Activated CD8-positive, alpha-beta memory T cell treated with anti-CD3 and anti-CD28 coated beads, Interleukin-2, amount 50 U/mL, for 24 hours (primary cell): ENCODE measurements around the gene MEIS1.
"Not testable (repeated sequence)": the region's sequence is repeated elsewhere in the genome, so short reads cannot be mapped to it uniquely, and the experiment has no call there.

Experiments
- DNase-seq: peaks from one replicate; pipeline ENCODE4 v3.0.0-alpha.2; 2020; ENCODE audit errors: extremely low read depth

MEIS1 gene

GRCh38 chr2:66467718-66468117 lies 32.8 kb downstream of the MEIS1 start:
- DNase-seq, result no peak

- DNase-seq, result no peak
These were observed 34.4 kb downstream of the MEIS1 start for GRCh38 chr2:66469214-66469902.

GRCh38 chr2:66470199-66470598 lies 35.3 kb downstream of the MEIS1 start:
- no peak for DNase-seq

GRCh38 chr2:66472225-66472843 lies 37.4 kb downstream of the MEIS1 start:
- DNase-seq, result no peak

GRCh38 chr2:66477135-66477842 lies 42.4 kb downstream of the MEIS1 start:
- DNase-seq, result no peak

- DNase-seq, result no peak
These were observed 43.4 kb downstream of the MEIS1 start for GRCh38 chr2:66478299-66478698.

- DNase-seq, result no peak
These were observed 43.9 kb downstream of the MEIS1 start for GRCh38 chr2:66478731-66479316.

GRCh38 chr2:66481100-66481549 lies 46.2 kb downstream of the MEIS1 start:
- DNase-seq, result no peak

- DNase-seq, result not testable (repeated sequence)
These were observed 50.3 kb downstream of the MEIS1 start for GRCh38 chr2:66485252-66485651.

GRCh38 chr2:66488946-66489345 lies 54.0 kb downstream of the MEIS1 start:
- DNase-seq, result no peak

GRCh38 chr2:66489436-66489835 lies 54.5 kb downstream of the MEIS1 start:
- no peak for DNase-seq

- no peak for DNase-seq
These were observed 55.7 kb downstream of the MEIS1 start for GRCh38 chr2:66490588-66491001.

GRCh38 chr2:66494708-66495107 lies 59.8 kb downstream of the MEIS1 start:
- no peak for DNase-seq

GRCh38 chr2:66495788-66496640 lies 61.1 kb downstream of the MEIS1 start:
- DNase-seq, result no peak

- DNase-seq, result no peak
These were observed 61.9 kb downstream of the MEIS1 start for GRCh38 chr2:66496670-66497420.

- DNase-seq, result no peak
These were observed 62.7 kb downstream of the MEIS1 start for GRCh38 chr2:66497431-66498288.

GRCh38 chr2:66498289-66498975 lies 63.5 kb downstream of the MEIS1 start:
- DNase-seq, result no peak

GRCh38 chr2:66501267-66501666 lies 66.3 kb downstream of the MEIS1 start:
- no peak for DNase-seq

GRCh38 chr2:66506265-66506664 lies 71.3 kb downstream of the MEIS1 start:
- DNase-seq, result no peak
